H9 (cell line): Measurements from ENCODE around the gene BTBD6. TPM values are rescaled to one million over a fixed set of nuclear protein-coding genes. Genes with fewer than 3 reads are reported as not detected.

ENCODE experiments used
- DNase-seq: peaks from one replicate; pipeline ENCODE4 v3.0.0-alpha.2; 2017
- H2AFZ ChIP-seq: one replicate; pipeline ENCODE4 v1.6.1; 2013; ENCODE audit warnings: mild to moderate bottlenecking, low read length, control low read depth, moderate library complexity
- H2AK5ac ChIP-seq: 2 replicates; pipeline ENCODE4 v1.6.1; 2013; ENCODE audit warnings: low read length, control low read depth, mixed read lengths; ENCODE audit not compliant: insufficient read length
- H2BK120ac ChIP-seq: one replicate; pipeline ENCODE4 v1.6.1; 2013; ENCODE audit warnings: low read depth, mild to moderate bottlenecking, low read length, control low read depth, inconsistent platforms; ENCODE audit not compliant: poor library complexity, severe bottlenecking
- H2BK12ac ChIP-seq: 2 replicates; pipeline ENCODE4 v1.6.1; 2013; ENCODE audit warnings: low read length, control low read depth, mixed read lengths, low read depth; ENCODE audit not compliant: insufficient read length
- H2BK15ac ChIP-seq: 2 replicates; pipeline ENCODE4 v1.6.1; 2013; ENCODE audit warnings: low read depth, low read length, control low read depth
- H2BK20ac ChIP-seq: one replicate; pipeline ENCODE4 v1.6.1; 2013; ENCODE audit warnings: low read depth, mild to moderate bottlenecking, low read length, control low read depth, inconsistent platforms; ENCODE audit not compliant: poor library complexity, severe bottlenecking
- H2BK5ac ChIP-seq: 2 replicates; pipeline ENCODE4 v1.6.1; 2013; ENCODE audit warnings: low read length, control low read depth, mixed read lengths; ENCODE audit not compliant: insufficient read length
- H3K14ac ChIP-seq: 2 replicates; pipeline ENCODE4 v1.6.1; 2013; ENCODE audit warnings: low read length, control low read depth; ENCODE audit not compliant: insufficient read depth
- H3K18ac ChIP-seq: 2 replicates; pipeline ENCODE4 v1.6.1; 2013; ENCODE audit warnings: low read depth, mild to moderate bottlenecking, mixed read lengths, low read length, control low read depth; ENCODE audit not compliant: insufficient read length
- H3K23ac ChIP-seq: 2 replicates; pipeline ENCODE4 v1.6.1; 2013; ENCODE audit warnings: low read length, control low read depth, mixed read lengths, low read depth; ENCODE audit not compliant: insufficient read length
- H3K23me2 ChIP-seq: 2 replicates; pipeline ENCODE4 v1.6.1; 2013; ENCODE audit warnings: low read depth, mild to moderate bottlenecking, mixed read lengths, low read length, control low read depth; ENCODE audit not compliant: insufficient read length, poor library complexity, severe bottlenecking
- H3K27ac ChIP-seq: 2 replicates; pipeline ENCODE4 v1.5.1; 2013; ENCODE audit warnings: low read length, control low read depth, mixed read lengths, low read depth; ENCODE audit not compliant: insufficient read length
- H3K27me3 ChIP-seq: 2 replicates; pipeline ENCODE4 v1.6.1; 2013; ENCODE audit warnings: low read length, control low read depth, inconsistent platforms; ENCODE audit not compliant: insufficient read depth
- H3K4ac ChIP-seq: 2 replicates; pipeline ENCODE4 v1.6.1; 2013; ENCODE audit warnings: low read depth, mild to moderate bottlenecking, control low read depth, inconsistent platforms, low read length, moderate library complexity
- H3K4me1 ChIP-seq: 2 replicates; pipeline ENCODE4 v1.6.1; 2013; ENCODE audit warnings: low read length, control low read depth, inconsistent platforms; ENCODE audit not compliant: insufficient read depth
- H3K4me2 ChIP-seq: 2 replicates; pipeline ENCODE4 v1.6.1; 2013; ENCODE audit warnings: low read length, control low read depth, mixed read lengths; ENCODE audit not compliant: insufficient read length, insufficient read depth
- H3K56ac ChIP-seq: 2 replicates; pipeline ENCODE4 v1.6.1; 2013; ENCODE audit warnings: low read depth, mild to moderate bottlenecking, mixed read lengths, low read length, control low read depth; ENCODE audit not compliant: insufficient read length
- H3K79me1 ChIP-seq: 2 replicates; pipeline ENCODE4 v1.6.1; 2013; ENCODE audit warnings: low read depth, mild to moderate bottlenecking, moderate library complexity, low read length, control low read depth, inconsistent platforms; ENCODE audit not compliant: insufficient read depth, poor library complexity, severe bottlenecking
- H3K79me2 ChIP-seq: 2 replicates; pipeline ENCODE4 v1.6.1; 2013; ENCODE audit warnings: low read length, control low read depth, inconsistent platforms; ENCODE audit not compliant: insufficient read depth
- H3K9ac ChIP-seq: 2 replicates; pipeline ENCODE4 v1.6.1; 2013; ENCODE audit warnings: low read length, control low read depth, mixed read lengths; ENCODE audit not compliant: insufficient read length; ENCODE audit errors: extremely low read depth
- H3K9me3 ChIP-seq: one replicate; pipeline ENCODE4 v1.6.1; 2013; ENCODE audit warnings: low read depth, low read length, inconsistent platforms; ENCODE audit not compliant: control insufficient read depth
- H3T11ph ChIP-seq: one replicate; pipeline ENCODE4 v1.6.1; 2013; ENCODE audit warnings: mild to moderate bottlenecking, low read length, control low read depth, inconsistent platforms
- H4K20me1 ChIP-seq: one replicate; pipeline ENCODE4 v1.6.1; 2013; ENCODE audit not compliant: control insufficient read depth, insufficient read length, insufficient read depth
- H4K5ac ChIP-seq: 2 replicates; pipeline ENCODE4 v1.6.1; 2013; ENCODE audit warnings: low read depth, mild to moderate bottlenecking, mixed read lengths, low read length, control low read depth; ENCODE audit not compliant: insufficient read length
- H4K8ac ChIP-seq: replicated peaks from 2 replicates; pipeline ENCODE4 v1.6.1; 2013; ENCODE audit warnings: low read length, control low read depth, mixed read lengths, low read depth; ENCODE audit not compliant: insufficient read length
- H4K91ac ChIP-seq: 2 replicates; pipeline ENCODE4 v1.6.1; 2013; ENCODE audit warnings: low read depth, mild to moderate bottlenecking, moderate library complexity, mixed read lengths, low read length, control low read depth; ENCODE audit not compliant: insufficient read length
- H3K27ac Mint-ChIP-seq, 3 experiments: 2 replicates in 2 of 3; 3 replicates in 1 of 3; pipeline ENCODE4 v1.8.0; 2020 to 2021; ENCODE audit warnings: mixed read lengths in 3 of 3, mild to moderate bottlenecking in 1 of 3, moderate library complexity in 1 of 3
- H3K27me3 Mint-ChIP-seq: 2 replicates; pipeline ENCODE4 v1.8.0; 2021; ENCODE audit warnings: low read depth, mild to moderate bottlenecking, moderate library complexity, mixed read lengths
- H3K36me3 Mint-ChIP-seq, 3 experiments: 2 replicates in 2 of 3; 3 replicates in 1 of 3; pipeline ENCODE4 v1.8.0; 2020 to 2021; ENCODE audit warnings: low read depth in 3 of 3, mixed read lengths in 3 of 3; ENCODE audit not compliant: insufficient read depth in 1 of 3
- H3K4me1 Mint-ChIP-seq, 2 experiments: 2 replicates each; pipeline ENCODE4 v1.8.0; 2020; ENCODE audit warnings: mixed read lengths in 2 of 2
- H3K4me3 Mint-ChIP-seq, 2 experiments: 2 replicates in 1 of 2; 3 replicates in 1 of 2; pipeline ENCODE4 v1.8.0; 2020 to 2021; ENCODE audit warnings: mild to moderate bottlenecking in 2 of 2, mixed read lengths in 2 of 2, moderate library complexity in 1 of 2
- H3K9me3 Mint-ChIP-seq, 2 experiments: 2 replicates in 1 of 2; 3 replicates in 1 of 2; pipeline ENCODE4 v1.8.0; 2020; ENCODE audit warnings: mild to moderate bottlenecking in 2 of 2, mixed read lengths in 2 of 2, moderate library complexity in 1 of 2
- CTCF ChIP-seq: fragments of 200-600 bp; sonication (generic); conservative IDR thresholded peaks from 3 replicates; pipeline ENCODE4 v1.8.0; 2021; ENCODE audit warnings: antibody characterized with exemption, mild to moderate bottlenecking
- WGBS: extraction: QIAGEN DNeasy Blood & Tissue Kit; methylation state at CpG from one replicate; pipeline ENCODE4 v1.1.7; 2013; ENCODE audit warnings: missing lambda C conversion rate, low lambda C conversion rate, mixed read lengths; ENCODE audit not compliant: insufficient read length; ENCODE audit errors: extremely low coverage; 5-methylcytosine and 5-hydroxymethylcytosine counted together
- total RNA-seq: library from RNA; stranded (reverse); gene quantifications from 2 replicates; pipeline ENCODE4 v1.2.1, GENCODE V29; 2021

BTBD6 gene
- total RNA-seq, 1 experiment from 2014 or later: 23.3 TPM

DNA sequence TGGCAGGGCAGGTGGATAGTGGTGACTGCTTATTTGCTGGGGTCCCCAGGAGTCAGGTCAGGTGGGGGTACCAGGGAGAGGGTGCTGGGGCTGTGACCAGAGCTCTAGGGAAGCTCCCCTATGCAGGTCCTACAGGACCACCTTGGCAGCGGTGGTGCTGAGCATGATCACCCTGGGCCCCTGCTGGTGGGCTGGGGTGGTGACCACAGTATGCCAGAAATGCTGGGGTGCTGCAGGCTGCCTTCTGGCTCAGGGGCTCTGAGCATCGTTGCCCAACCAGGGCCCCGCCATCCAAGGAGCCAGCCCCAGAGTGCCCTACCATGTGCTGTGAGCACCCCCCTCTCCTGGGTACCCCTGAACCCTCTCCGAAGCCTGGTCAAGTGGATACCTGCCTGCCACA lies 49.7 kb upstream of the BTBD6 start:
- no peaks in the 10 kb centered on the region for H3K79me1 ChIP-seq
- peak; percentile 42; the same call in 2 of the 3 replicates for TF ChIP-seq CTCF

More for the DNA sequence above, 49.7 kb upstream of the BTBD6 start:
- no peak overlapping the region for H3K14ac ChIP-seq
- H3K79me2 ChIP-seq: no peaks in the 10 kb centered on the region
- H3K9ac ChIP-seq: no peak overlapping the region
- no peaks in the 10 kb centered on the region; the same call in 1 of the 2 replicates for H3K4me1 ChIP-seq
- H3K18ac ChIP-seq: no peak overlapping the region
- no peak overlapping the region for H3K56ac ChIP-seq
- no peak overlapping the region for H2BK12ac ChIP-seq
- Mint-ChIP-seq H3K36me3 (no peaks in the 10 kb centered on the region), H3K27me3 (peaks cover 45% of the 10 kb centered on the region), H3K4me3 (no peak overlapping the region), H3K4me1 (peaks cover 18% of the 10 kb centered on the region in 2 experiments), H3K9me3 (no peaks in the 10 kb centered on the region), H3K27ac (no peak overlapping the region; a peak in 1 of 7 replicates)
- no peak overlapping the region for H2BK15ac ChIP-seq
- H4K91ac ChIP-seq: no peak overlapping the region
- no peaks in the 10 kb centered on the region for H4K20me1 ChIP-seq
- H2AK5ac ChIP-seq: no peak overlapping the region
- H3K4me2 ChIP-seq: no peak overlapping the region
- no peak overlapping the region for H2BK5ac ChIP-seq
- no peaks in the 10 kb centered on the region; the same call in 1 of the 2 replicates for H3K27me3 ChIP-seq
- H2AFZ ChIP-seq: no peak overlapping the region
- no peak overlapping the region for H4K8ac ChIP-seq
- no peak overlapping the region for H2BK20ac ChIP-seq
- DNase-seq: no peak
- H3K9me3 ChIP-seq: no peaks in the 10 kb centered on the region
- WGBS: no CpG with 5 or more reads among the region's 4 CpGs
- no peak overlapping the region for H3K23ac ChIP-seq
- H2BK120ac ChIP-seq: no peak overlapping the region
- no peaks in the 10 kb centered on the region for H3K23me2 ChIP-seq
- no peak overlapping the region for H3K27ac ChIP-seq
- no peak overlapping the region for H3T11ph ChIP-seq
- no peak overlapping the region for H3K4ac ChIP-seq
- no peak overlapping the region for H4K5ac ChIP-seq
